Breast epithelium (tissue), 3 donors: ENCODE results near the gene KLHL26.

Experiments used
- POLR2A ChIP-seq: fragments of 450-650 bp; IDR thresholded peaks from one replicate; pipeline ENCODE4 v1.6.1; 2016; ENCODE audit warnings: antibody characterized with exemption, mild to moderate bottlenecking, moderate library complexity
- TF ChIP-seq, protein P1 (sequence below), 3 donors: fragments of 450-650 bp; IDR thresholded peaks; one replicate each; pipeline ENCODE4 v1.5.1; 2016 to 2017; ENCODE audit warnings: antibody characterized with exemption in 3 of 3, mild to moderate bottlenecking in 3 of 3, moderate library complexity in 3 of 3

DNA sequence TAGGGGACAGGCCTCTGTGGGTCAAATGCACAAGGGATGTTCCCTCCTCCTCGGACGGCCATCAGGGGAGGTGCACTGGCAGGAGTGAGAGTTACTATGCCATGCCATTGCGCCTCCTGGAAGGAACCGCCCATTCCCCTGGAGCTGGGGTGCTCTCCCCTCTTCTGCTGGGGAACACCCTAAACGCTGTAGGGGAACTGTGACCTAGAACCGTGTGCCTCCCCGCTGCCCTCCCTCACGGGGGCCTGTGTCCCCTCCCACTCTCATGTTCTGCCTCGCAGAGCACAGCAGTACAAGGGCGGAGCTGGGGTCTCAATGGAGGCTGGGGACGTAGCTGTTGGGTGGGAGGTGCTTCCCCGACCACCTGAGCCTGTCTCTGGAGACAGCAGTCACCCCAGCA is 29.5 kb downstream of the KLHL26 start:
- TF ChIP-seq, protein P1, sequence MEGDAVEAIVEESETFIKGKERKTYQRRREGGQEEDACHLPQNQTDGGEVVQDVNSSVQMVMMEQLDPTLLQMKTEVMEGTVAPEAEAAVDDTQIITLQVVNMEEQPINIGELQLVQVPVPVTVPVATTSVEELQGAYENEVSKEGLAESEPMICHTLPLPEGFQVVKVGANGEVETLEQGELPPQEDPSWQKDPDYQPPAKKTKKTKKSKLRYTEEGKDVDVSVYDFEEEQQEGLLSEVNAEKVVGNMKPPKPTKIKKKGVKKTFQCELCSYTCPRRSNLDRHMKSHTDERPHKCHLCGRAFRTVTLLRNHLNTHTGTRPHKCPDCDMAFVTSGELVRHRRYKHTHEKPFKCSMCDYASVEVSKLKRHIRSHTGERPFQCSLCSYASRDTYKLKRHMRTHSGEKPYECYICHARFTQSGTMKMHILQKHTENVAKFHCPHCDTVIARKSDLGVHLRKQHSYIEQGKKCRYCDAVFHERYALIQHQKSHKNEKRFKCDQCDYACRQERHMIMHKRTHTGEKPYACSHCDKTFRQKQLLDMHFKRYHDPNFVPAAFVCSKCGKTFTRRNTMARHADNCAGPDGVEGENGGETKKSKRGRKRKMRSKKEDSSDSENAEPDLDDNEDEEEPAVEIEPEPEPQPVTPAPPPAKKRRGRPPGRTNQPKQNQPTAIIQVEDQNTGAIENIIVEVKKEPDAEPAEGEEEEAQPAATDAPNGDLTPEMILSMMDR (IDR thresholded peaks at IDR 0.05), result no peak
- TF ChIP-seq POLR2A, result no peak
